CD8-positive, alpha-beta memory T cell (primary cell): ENCODE data around the gene PEX26. TPM values are rescaled to one million over a fixed set of nuclear protein-coding genes. Genes with fewer than 3 reads are reported as not detected.

Experiments
- polyA plus RNA-seq: library from polyadenylated mRNA; unstranded; fragments of 300-500 nt; fragmentation: Illumina TruSeq; gene quantifications from one replicate; pipeline ENCODE4 v1.2.3, GENCODE V29; 2021
- total RNA-seq, 2 experiments: library from RNA; stranded (reverse); gene quantifications; one replicate each; pipeline ENCODE4 v1.2.3, GENCODE V29; 2021

The PEX26 gene
- total and polyA plus RNA-seq, 3 experiments from 2014 or later: 6.0 to 59.3 (median 56.7) TPM

Other genes with a start within 250 kb of the PEX26 start
- gene MICAL3, start 53.4 kb upstream of the PEX26 start, total RNA-seq: 10 to 100 TPM; 51.7 to 51.9 TPM
- 1.7 TPM for gene MICAL3, start 53.4 kb upstream of the PEX26 start, polyA plus RNA-seq
- 1 to 10 TPM in 1 of 2 experiments, not detected in 1; 1.2 TPM for gene TUBA8, start 32.8 kb downstream of the PEX26 start, total RNA-seq
- 1.6 TPM for gene TUBA8, start 32.8 kb downstream of the PEX26 start, polyA plus RNA-seq
- 1 to 10 TPM; 2.6 to 2.7 TPM for gene USP18, start 72.2 kb downstream of the PEX26 start, total RNA-seq
- 15.5 TPM for gene USP18, start 72.2 kb downstream of the PEX26 start, polyA plus RNA-seq